Activated CD8-positive, alpha-beta memory T cell treated with anti-CD3 and anti-CD28 coated beads, Interleukin-2, amount 50 U/mL, for 1 hour (primary cell): ENCODE data around the gene ZFAND3.
A peak's percentile ranks its signal among the peaks of the same experiment; 100 is the strongest.
"Not testable (repeated sequence)": the region's sequence is repeated elsewhere in the genome, so short reads cannot be mapped to it uniquely, and the experiment has no call there.

Experiments used
- DNase-seq: peaks from one replicate; pipeline ENCODE4 v3.0.0-alpha.2; 2020; ENCODE audit errors: extremely low read depth

Gene ZFAND3

DNA sequence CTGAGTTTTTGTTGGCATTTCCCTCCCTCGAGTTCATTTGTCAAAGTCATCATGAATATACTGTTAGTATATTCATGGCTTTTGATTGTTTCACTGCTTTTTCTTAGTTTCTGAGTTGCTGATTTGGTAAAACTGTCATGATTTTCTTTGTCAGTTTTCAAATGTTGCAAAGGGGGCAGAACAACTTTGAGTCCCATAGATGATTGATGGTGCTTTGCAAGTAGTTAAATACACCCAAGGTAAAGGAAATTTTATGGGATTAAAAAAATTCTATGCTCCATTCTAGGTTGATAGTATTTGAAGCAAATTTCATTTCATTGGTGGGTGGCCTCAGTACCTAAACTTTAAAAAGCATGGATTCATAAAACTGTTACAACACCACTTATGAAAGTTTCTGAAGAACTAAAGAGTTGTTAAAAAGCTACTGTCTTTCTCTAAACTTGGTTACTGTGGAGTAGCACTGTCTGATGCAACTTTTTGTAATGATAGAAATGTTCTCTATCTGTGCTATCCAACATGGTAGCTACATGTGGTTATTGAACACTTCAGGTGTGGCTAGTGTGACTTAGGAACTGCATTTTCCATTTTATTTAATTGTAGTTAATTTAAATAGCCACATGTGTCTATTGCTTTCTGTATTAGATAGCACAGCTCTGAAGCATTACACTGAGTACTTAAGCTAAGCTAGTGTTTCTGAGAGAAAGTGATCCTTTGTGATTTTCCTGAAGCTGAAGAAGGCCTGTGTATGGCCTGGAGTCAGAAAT is 153.6 kb downstream of the ZFAND3 start:
- no peak for DNase-seq

DNA sequence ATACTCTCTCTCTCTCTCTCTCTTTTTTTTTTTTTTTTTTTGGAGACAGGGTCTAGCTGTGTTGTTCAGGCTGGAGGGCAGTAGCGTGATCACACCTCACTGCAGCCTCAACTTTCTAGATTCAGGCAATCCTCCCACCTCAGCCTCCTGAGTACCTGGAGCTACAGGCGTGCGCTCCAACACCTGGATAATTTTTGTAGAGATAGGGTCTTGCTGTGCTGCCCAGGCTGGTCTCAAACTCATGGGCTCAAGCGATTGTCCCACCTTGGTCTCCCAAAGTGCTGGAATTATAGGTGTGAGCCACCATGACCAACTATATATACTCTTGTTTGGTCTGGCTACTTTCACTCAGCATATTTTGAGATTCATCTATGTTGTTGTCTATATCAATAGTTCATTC is 154.9 kb downstream of the ZFAND3 start:
- DNase-seq, result no peak

DNA sequence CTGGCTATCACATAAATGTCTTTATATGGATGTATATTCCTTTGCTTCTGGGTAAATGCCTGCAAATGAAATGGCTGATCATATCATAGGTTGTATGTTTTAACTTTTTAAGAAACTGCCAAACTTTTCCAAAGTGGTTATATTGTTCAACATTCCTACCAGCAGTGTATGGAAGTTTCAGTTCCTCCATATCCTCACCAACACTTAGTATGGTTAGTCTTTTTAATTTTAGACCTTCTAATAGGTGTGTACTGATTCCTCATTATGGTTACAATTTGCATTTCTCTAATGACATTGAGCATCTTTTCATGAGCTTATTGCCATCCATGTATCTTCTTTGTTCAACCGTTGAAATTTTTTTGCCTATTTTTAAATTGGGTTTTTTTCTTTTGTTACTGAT is 155.4 kb downstream of the ZFAND3 start:
- no peak for DNase-seq

DNA sequence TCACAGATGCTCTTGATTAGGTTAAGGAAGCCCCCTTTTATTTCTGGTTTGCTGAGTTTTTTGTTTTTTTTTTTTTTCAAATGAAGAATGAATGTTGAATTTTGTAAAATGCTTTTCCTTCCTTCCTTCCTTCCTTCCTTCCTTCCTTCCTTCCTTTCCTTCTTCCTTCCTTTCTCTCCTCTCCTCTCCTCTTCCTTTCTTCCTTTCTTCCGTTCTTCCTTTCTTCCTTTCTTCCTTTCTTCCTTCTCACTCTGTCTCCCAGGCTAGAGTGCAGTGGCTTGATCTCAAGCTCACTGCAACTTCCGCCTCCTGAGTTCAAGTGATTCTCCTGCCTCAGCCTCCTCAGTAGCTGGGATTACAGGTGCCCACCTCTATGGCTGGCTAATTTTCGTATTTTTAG is 158.2 kb downstream of the ZFAND3 start:
- no peak for DNase-seq

DNA sequence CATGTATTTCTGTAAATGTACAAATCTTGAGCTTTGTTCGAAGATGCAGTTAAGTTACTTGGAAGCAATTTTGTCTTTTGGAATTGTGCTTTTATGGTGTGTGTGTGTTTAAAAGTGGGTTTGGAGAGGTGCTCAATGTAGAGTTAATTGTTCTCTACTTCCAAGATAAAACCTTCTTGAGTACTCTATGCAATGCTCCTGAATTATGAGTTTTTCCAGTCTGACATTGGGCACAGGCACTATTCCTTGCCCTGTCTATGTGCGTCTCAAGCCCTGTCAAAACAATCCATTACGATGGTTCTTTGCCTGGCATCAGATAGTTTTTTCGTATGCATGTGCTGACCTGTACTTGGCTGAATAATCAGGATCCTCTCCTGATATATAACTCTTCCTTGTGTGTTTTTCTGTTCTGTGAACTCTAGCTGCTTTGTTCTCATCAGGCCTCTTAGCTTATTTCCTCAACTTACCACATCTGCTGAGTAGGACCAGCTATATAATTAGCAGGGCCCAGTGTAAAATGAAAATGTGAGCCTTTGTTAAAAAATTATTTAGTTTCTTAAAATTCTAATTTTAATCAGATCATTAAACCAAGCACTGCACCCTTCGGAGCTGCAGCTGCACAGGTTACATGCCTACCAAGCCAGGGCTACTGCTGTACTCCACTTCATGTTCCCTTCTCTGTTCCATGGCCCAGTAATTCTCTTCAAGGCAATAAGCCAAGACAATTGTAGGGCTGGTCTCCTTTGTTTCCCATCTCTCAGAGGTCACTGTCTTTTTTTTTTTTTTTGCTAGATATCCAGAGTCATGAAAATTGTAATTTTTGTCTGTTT is 160.1 kb downstream of the ZFAND3 start:
- no peak for DNase-seq

DNA sequence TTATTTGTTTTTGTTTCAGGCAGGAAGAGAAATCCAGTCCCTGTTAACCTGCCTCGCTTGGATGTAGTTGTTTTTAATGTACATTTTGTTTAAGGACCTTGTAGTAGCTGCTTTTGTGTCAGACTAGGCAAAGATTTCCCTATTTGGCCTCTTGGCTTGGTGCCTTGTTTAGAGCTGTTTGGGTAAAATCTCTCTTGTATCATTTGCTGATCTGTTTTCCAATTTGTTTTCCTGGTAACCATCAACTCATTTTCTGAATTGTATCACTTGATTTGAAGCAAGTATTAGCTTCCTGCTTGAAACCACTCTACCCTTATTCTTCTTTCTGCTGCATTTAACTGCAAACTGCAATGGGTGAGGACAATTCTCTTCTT is 160.7 kb downstream of the ZFAND3 start:
- DNase-seq, result no peak

DNA sequence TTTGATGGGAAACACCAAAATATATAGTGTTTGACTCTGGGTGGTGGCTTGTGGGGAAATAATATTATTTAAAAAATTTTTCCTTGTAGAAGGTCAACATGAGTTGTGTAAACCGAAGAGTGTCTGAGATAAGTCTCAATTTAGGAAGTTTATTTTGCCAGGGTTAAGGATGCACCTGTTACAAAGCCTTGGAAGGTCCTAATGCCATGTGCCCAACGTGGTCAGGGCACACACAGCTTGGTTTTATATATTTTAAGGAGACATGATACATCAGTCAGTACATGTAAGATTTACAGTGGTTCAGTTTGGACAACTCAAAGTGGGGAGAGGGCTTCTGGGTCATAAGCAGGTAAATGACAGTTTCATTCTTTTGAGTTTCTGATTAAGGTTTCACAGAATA is 162.1 kb downstream of the ZFAND3 start:
- DNase-seq, result no peak

DNA sequence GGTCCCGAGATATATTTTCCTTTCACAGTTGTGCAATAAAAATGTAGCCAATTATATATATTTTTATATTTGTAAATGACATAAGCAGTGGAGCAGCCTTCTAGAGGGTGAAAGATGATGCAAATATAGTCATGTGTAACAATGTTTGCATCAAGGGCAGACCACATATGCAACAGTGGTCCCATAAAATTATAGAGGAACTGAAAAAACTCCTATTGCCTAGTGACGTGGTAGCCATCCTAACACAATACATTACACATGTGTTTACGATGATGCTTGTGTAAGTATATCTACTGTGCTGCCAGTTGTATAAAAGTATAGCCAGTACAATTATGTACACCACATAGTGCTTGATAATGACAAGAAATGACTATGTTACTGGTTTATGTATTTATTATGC is 162.8 kb downstream of the ZFAND3 start:
- DNase-seq, result no peak

DNA sequence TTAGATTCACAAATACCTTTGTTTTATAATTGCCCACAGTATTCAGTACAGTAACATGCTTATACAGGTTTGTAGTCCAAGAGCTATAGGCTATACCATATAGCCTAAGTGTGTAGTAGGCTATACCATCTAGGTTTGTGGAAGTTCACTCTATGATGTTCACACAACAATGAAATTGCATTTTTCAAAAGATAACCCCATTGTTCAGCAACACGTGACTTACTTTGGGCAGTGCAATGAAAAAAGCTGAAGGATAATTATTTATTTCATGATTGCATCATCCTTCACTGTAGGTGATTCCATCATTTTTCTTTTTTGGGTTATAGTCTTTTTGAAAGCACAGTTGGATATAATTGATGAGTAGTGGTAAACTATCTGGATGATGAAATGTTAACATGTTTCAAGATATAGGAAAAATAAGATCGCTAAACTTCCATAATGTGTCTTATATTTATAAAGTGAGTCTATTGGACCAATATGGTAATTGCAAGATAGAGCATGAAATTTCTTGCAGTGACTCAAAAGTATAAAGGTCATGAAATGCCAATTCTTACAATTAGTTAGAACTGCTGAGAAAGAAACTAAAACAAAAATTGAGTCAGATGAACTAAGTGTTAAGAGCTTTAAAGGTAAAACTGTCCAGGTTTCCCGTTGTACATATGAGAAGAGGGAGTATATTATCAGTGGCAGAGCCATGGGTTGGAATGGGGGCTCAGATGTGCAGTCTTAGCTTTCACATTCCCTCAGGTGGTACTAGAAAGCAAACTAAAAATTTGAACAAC is 164.4 kb downstream of the ZFAND3 start:
- DNase-seq, result no peak

DNA sequence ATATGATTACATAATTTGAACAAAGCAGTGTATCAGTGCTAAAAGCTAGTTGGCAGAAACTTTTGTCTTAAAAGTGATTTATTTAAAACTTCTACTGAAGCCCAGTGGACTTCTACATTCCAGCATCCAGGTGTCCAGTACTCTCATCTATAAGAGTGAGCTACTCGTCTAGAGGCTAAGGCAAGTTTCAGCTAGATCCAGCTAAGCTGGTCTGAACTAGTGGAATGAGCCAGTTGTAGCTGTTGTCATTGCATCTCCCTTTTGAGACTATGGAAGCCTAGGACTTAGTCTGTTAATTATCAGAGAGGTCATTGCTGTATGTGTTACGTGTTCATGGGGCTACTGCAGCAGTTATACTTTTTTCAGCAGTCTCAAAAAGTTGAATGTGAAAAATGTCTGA is 165.1 kb downstream of the ZFAND3 start:
- DNase-seq, result no peak

DNA sequence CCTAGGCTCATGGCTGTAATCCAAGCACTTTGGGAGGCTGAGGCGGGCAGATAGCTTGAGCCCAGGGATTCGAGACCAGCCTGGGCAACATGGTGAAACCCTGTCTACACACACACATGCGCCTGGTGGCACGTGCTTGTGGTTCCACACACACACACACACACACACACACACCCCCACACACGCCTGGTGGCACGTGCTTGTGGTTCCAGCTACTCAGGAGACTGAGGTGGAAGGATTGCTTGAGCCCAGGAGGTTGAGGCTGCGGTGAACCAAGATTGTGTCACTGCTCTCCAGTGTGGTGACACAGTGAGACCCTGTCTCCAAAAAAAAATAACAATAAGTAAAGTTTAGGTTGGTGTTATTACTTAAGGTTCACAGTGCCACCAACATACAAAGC is 165.8 kb downstream of the ZFAND3 start:
- peak; percentile 17 for DNase-seq

DNA sequence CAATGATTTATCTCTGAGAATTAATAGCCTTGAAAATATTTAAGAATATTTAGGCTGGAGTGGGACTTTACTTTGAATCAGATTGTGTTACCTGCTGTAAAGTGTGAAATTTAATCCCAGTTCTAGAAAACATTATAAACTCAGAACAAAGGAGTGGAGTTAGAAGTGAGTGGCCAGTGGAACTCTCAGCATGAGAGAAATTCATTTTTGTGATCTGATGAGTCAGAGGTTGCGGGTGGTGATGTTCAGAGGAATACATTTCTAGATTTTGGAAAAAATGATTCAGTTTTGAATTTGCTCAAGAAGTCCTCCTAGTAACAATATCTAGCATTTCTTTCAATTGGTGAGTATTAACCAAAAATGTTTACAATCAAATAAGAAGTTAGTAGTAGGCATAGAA is 167.5 kb downstream of the ZFAND3 start:
- no peak for DNase-seq

DNA sequence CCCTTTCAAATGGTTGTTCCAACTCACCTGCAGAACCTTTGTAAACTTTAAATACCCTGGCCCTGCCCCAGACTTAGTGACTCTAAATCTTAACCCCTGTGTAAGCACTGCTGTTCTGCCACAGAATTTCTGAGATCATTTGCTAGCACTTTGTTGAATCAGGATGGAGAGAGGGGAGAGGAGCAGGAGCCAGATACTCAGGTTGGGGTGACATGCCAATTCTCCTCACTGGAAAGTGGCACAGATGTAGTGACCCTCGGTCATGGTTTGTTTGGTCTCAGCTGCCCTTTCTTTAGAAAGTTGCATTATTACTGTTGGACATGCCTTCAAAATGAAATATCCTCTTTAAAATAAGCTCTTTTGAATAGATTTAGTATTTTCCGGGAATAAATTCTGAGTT is 168.0 kb downstream of the ZFAND3 start:
- no peak for DNase-seq

DNA sequence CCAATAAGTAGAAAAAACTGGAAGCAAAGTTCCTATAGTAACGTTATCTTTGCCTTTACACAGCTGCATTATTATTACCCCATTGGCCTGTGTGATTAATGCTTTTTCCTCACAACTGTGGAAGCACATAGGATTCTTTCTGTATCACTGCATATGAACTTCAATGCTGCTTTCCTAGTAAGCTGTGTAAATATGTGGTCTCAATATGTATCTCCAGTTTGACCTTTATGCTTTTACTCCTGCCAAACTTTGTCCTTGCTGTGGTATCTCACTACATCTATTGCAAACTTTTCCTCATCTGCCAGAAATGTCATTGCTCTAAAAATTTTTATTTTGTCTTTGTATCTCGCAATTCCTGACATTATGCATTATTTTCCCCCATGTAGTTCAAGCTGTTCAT is 168.6 kb downstream of the ZFAND3 start:
- no peak for DNase-seq

DNA sequence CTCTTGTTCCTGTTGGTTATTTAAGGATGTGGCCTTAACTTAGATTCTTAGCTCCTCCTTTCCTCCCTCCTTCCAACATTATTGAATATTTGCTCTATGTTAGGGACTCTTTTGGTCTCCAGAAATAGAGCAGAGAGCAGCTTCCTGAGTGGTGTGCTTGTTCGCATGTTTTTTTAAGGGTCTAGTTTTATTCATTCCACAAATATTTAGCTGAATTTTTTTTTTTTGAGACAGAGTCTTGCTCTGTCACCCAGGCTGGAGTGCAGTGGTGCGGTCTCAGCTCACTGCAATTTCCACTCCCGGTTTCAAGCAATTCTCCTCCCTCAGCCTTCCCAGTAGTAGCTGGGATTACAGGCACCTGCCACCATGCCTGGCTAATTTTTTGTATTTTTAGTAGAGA is 169.2 kb downstream of the ZFAND3 start:
- no peak for DNase-seq

DNA sequence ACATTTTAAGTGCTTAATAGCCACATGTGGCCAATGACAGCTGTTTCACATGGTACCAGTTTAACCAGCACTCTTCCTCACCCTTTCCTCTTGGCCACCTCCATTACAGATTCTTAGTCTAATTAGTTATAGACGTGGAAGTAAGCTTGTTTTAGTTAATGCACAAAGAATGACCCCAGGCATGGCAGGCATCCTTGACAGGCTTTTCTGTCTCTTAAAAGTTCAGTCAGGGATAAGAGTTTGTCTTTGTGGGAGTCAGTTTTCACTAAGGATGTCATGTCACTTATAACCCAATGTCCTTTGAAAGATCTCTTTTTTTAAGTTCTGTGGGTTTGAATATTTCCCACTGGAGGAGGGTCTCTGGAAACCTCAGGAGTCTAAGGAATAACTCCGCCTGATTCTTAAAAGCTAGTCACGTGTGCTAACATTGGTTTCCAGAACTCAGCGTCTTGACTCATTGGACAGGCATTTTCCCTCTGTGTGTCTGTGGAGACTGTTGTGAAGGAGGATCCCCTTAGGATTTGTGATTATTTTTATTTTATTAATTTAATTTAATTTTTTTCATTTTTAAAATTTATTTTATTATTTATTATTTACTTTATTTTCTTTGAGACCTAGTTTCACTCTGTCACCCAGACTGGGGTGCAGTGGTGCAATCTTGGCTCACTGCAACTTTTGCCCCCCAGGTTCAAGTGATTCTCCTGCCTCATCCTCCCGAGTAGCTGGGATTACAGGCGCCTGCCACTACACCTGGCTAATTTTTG is 171.4 kb downstream of the ZFAND3 start:
- no peak for DNase-seq

DNA sequence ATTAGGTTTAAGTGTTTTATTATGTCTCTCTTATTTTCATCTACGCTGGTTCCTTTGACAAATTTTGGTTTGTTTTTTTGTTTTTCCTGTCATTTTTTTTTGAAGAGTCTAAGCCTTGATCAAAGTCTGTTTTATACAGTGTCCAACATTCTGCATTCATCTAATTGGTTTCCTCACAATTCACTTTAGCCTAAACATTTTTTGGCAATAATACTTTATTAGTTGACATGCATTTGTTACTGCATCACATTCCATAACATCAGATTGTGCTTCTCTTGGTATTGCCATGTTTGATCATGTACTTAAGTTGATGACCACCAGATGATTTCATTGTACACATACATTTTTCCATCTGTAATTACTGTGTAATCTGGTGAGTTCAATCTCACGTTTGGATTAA is 173.2 kb downstream of the ZFAND3 start:
- DNase-seq, result no peak

DNA sequence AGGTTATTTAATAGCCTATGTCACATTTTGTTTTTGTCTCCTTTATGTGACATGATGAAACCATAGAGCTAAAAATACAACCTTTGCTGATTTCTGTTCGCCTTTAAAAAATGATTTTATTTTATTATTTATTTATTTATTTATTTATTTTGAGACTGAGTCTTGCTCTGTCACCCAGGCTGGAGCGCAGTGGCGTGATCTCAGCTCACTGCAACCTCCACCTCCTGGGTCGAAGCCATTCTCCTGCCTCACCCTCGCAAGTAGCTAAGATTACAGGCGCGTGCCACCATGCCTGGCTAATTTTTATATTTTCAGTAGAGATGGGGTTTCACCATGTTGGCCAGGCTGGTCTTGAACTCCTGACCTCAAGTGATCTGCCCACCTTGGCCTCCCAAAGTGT is 173.7 kb downstream of the ZFAND3 start:
- not testable (repeated sequence) for DNase-seq

DNA sequence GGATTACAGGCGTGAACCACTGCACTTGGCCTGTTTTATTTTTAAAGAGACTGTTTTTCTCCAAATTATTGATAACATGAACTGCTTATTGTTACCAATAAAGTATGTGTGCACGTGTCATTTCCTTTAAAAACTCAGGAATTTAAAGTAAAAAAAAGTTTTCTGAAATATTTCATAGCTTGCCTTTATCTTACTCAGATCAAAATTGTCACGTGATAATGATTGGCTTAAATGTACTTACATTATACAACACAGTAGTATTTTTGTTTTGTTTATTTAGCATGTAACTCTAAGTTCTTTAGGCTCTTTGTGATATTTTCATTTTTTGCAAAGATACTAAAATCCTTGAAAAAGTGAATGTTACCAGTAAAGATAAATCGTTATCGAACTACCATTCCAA is 174.1 kb downstream of the ZFAND3 start:
- DNase-seq, result no peak

DNA sequence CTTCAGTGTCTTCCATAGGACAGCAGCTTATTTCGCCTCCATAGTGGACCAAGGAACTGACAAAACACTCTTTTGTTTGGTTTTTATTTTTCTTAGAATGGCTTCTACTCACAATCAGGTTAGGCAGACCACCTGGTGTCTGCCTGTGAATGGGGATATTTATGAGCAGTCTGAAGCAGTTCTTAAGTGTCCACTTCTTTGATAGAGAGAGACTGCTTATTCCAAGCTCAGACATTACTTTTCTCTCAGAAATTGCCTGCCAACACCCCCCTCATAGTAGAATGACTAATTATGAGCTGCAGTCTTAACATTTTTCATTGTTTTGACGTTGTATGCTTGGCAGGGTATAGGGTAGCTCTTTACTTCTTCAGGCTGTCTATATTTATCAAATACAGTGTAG is 174.7 kb downstream of the ZFAND3 start:
- no peak for DNase-seq

DNA sequence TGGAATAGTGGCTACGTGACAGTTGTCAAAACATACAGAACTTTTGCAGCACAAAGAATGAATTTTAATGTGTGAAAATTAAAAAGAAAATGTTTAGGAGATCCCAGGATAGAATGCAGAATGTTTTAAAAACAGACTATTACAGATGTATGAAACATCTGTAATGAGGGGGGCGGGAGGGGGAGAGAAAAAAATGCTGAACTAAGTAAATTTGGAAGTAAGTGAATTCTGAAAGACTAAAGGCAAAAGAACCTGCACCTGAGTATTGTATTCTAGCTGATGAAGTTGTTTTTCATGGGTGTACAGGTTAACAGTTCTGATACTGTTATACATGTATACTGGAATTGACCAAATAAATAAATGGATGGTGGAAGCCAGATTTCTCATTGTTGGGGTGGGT is 178.8 kb downstream of the ZFAND3 start:
- DNase-seq, result no peak

DNA sequence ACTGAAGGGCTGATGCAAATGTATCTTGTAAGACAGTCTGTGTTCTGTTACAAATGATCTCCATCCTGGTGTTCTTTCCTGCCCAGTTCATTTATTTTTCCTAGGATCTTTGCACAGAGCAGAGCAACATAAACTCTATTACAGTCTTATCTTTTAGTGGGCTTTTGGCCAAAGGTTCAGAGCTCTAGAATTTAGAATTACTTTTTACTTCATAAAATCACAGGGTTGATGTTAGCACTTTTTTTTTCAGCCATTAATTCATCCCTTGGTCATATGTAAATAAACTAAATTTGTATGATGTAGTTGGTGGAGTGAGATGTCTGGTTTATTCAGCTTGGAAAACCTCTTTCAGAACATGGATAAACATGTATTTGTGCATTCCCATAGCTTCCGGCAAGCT is 181.9 kb downstream of the ZFAND3 start:
- DNase-seq, result no peak
